CD14-positive monocyte (primary cell): ENCODE results near the gene HCFC2. TPM values are rescaled to one million over a fixed set of nuclear protein-coding genes. Genes with fewer than 3 reads are reported as not detected.
A peak's percentile ranks its signal among the peaks of the same experiment; 100 is the strongest.
"Not testable (repeated sequence)": the region's sequence is repeated elsewhere in the genome, so short reads cannot be mapped to it uniquely, and the experiment has no call there.

Experiments
- DNase-seq, 3 donors: peaks; one replicate each; pipeline ENCODE4 v3.0.0-alpha.2; 2011 to 2022
- H2AFZ ChIP-seq: 2 replicates; pipeline ENCODE4 v1.6.0; 2012; ENCODE audit warnings: mild to moderate bottlenecking, low read depth, low read length, inconsistent platforms; ENCODE audit not compliant: insufficient read depth, poor library complexity, severe bottlenecking
- H3K27ac ChIP-seq, 2 donors: 1 replicate in 1 of 2; 2 replicates in 1 of 2; pipeline ENCODE4 v1.5.1; 2012 to 2013; ENCODE audit warnings: low read length in 2 of 2, control low read depth in 1 of 2, inconsistent platforms in 1 of 2, low read depth in 1 of 2, mild to moderate bottlenecking in 1 of 2
- H3K27me3 ChIP-seq, 2 donors: one replicate each; pipeline versions ENCODE4 v1.6.0 to v1.6.1; 2011 to 2013; ENCODE audit warnings: low read length in 2 of 2; ENCODE audit not compliant: control insufficient read depth in 2 of 2, insufficient read depth in 2 of 2
- H3K36me3 ChIP-seq, 2 donors: replicated peaks in 1 of 2; 1 replicate in 1 of 2; 2 replicates in 1 of 2; pipeline versions ENCODE4 v1.5.1 to v1.6.1; 2012 to 2013; ENCODE audit warnings: low read length in 2 of 2, control low read depth in 1 of 2, inconsistent platforms in 1 of 2, mild to moderate bottlenecking in 1 of 2; ENCODE audit not compliant: insufficient read depth in 2 of 2, control insufficient read depth in 1 of 2
- H3K4me1 ChIP-seq, 2 donors: 1 replicate in 1 of 2; 2 replicates in 1 of 2; pipeline versions ENCODE4 v1.5.1 to v1.6.1; 2012 to 2013; ENCODE audit warnings: low read length in 2 of 2, control low read depth in 1 of 2, inconsistent platforms in 1 of 2, mild to moderate bottlenecking in 1 of 2, moderate library complexity in 1 of 2; ENCODE audit not compliant: insufficient read depth in 2 of 2, control insufficient read depth in 1 of 2
- H3K4me2 ChIP-seq: replicated peaks from 2 replicates; pipeline ENCODE3; 2012; ENCODE audit warnings: low read length, moderate library complexity, mild to moderate bottlenecking; ENCODE audit not compliant: poor library complexity, severe bottlenecking; ENCODE audit errors: extremely low read depth
- H3K4me3 ChIP-seq, 3 experiments: fragments of 200-600 bp in 1 of 3; sonication (generic) in 1 of 3; replicated peaks in 1 of 3; 1 replicate in 2 of 3; 2 replicates in 1 of 3; pipeline ENCODE4 v1.5.1; 2011 to 2013; ENCODE audit warnings: low read length in 3 of 3, mild to moderate bottlenecking in 3 of 3, control low read depth in 2 of 3, low read depth in 2 of 3, inconsistent platforms in 1 of 3, moderate library complexity in 1 of 3
- H3K79me2 ChIP-seq: 2 replicates; pipeline ENCODE4 v1.6.0; 2012; ENCODE audit warnings: mild to moderate bottlenecking, control low read depth, inconsistent platforms, low read length, moderate library complexity; ENCODE audit not compliant: insufficient read depth
- H3K9ac ChIP-seq: 2 replicates; pipeline ENCODE4 v1.6.0; 2017; ENCODE audit warnings: low read length, mild to moderate bottlenecking; ENCODE audit not compliant: insufficient read depth, poor library complexity, severe bottlenecking
- H3K9me3 ChIP-seq, 2 donors: replicated peaks in 1 of 2; 1 replicate in 1 of 2; 2 replicates in 1 of 2; pipeline versions ENCODE4 v1.5.1 to v1.6.1; 2012 to 2013; ENCODE audit warnings: low read length in 2 of 2, control low read depth in 1 of 2; ENCODE audit not compliant: control insufficient read depth in 1 of 2, insufficient read depth in 1 of 2
- H4K20me1 ChIP-seq: 2 replicates; pipeline ENCODE4 v1.6.0; 2012; ENCODE audit warnings: mild to moderate bottlenecking, low read length, control low read depth, moderate library complexity; ENCODE audit not compliant: insufficient read depth
- H3K27ac Mint-ChIP-seq, 7 donors: one replicate each; pipeline ENCODE4 v1.8.0; 2020; ENCODE audit warnings: mild to moderate bottlenecking in 7 of 7, mixed read lengths in 7 of 7, moderate library complexity in 6 of 7, inconsistent platforms in 2 of 7
- H3K27me3 Mint-ChIP-seq, 3 donors: one replicate each; pipeline ENCODE4 v1.8.0; 2021 to 2022; ENCODE audit warnings: low read depth in 3 of 3, mild to moderate bottlenecking in 3 of 3, mixed read lengths in 3 of 3, moderate library complexity in 3 of 3, inconsistent platforms in 1 of 3
- H3K36me3 Mint-ChIP-seq, 2 donors: one replicate each; pipeline ENCODE4 v1.8.0; 2020; ENCODE audit warnings: mixed read lengths in 2 of 2, inconsistent platforms in 1 of 2, mild to moderate bottlenecking in 1 of 2
- H3K4me1 Mint-ChIP-seq: one replicate; pipeline ENCODE4 v1.8.0; 2020; ENCODE audit warnings: mild to moderate bottlenecking, mixed read lengths
- H3K4me3 Mint-ChIP-seq, 2 donors: one replicate each; pipeline ENCODE4 v1.8.0; 2020; ENCODE audit warnings: mild to moderate bottlenecking in 2 of 2, mixed read lengths in 2 of 2, moderate library complexity in 1 of 2
- H3K9me3 Mint-ChIP-seq, 7 donors: one replicate each; pipeline ENCODE4 v1.8.0; 2020 to 2022; ENCODE audit warnings: mixed read lengths in 7 of 7, mild to moderate bottlenecking in 6 of 7, moderate library complexity in 6 of 7, inconsistent platforms in 2 of 7
- WGBS: methylation state at CpG from one replicate; pipeline ENCODE4 v1.1.5; 2013; ENCODE audit warnings: missing lambda C conversion rate; ENCODE audit not compliant: insufficient coverage; 5-methylcytosine and 5-hydroxymethylcytosine counted together
- intact Hi-C, 2 donors: fragments of 100-400 bp; cut with micrococcal nuclease; formaldehyde crosslinking; loops; one replicate each; pipeline versions ENCODE4 v1.15.0 to v1.15.1; 2023
- polyA plus RNA-seq, 3 donors: library from polyadenylated mRNA; depleted of rRNA in 1 of 3; unstranded in 2 of 3; stranded (reverse) in 1 of 3; fragments of 300-500 nt in 2 of 3; fragments of >200 nt in 1 of 3; fragmentation: Illumina TruSeq in 2 of 3; gene quantifications; 1 replicate in 2 of 3; 2 replicates in 1 of 3; pipeline ENCODE4 v1.2.3, GENCODE V29; 2012 to 2021
- TF ChIP-seq, protein P1 (sequence below): fragments of 200-600 bp; IDR thresholded peaks from one replicate; pipeline ENCODE4 v1.8.0; 2022; ENCODE audit warnings: antibody characterized with exemption, mild to moderate bottlenecking

Gene HCFC2
- polyA plus RNA-seq, 3 donors: 3.3 to 8.7 (median 4.3) TPM

DNA sequence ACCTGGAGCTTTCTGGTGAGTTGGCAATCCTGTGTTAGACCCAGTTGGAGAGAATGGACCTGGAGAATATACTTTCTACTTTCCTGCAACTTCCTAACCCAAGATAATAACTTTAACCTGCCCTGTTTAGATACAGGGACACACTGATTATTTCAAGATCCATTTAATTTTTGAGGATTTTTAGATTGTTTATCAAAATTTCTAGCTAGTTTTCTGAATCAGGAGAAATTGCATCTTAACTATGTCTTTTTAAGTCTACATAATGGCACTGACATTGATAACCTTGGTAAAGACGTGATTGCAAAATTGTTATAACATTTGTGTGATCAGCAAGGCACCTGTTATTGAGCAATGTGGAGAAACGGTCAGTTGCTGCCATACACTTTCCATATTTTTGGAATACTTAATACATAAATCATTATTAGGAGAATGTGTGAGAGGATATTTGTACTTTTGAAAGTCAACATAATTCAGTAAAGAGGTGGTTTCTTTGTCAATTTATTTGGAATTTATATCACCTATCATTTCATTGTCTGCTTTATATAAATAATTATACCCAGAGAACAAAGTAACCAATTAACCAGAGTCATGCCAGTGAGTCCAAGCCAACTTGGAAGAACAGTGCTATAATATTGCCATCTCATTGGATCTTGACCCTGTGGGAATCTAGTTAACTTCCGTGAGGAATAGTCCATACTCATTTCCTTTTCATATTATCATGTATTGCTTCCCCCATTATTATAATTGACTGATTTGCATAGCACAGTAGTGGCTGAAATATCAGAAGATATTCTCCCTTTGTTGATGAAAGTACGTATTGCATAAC is 45.3 kb downstream of the HCFC2 start:
- Histone ChIP-seq H3K9me3 (no peaks in the 10 kb centered on the region), H3K27ac (no peak overlapping the region), H2AFZ (no peak overlapping the region), H3K9ac (no peak overlapping the region), H3K4me3 (no peak overlapping the region), H3K36me3 (peaks cover 5 to 32% of the 10 kb centered on the region in 2 donors), H3K79me2 (no peaks in the 10 kb centered on the region), H4K20me1 (peaks cover 3% of the 10 kb centered on the region), H3K4me1 (no peaks in the 10 kb centered on the region), H3K4me2 (no peak overlapping the region), H3K27me3 (no peaks in the 10 kb centered on the region)
- H3K27ac Mint-ChIP-seq: no peak overlapping the region
- peaks cover 10% of the 10 kb centered on the region for H3K4me1 Mint-ChIP-seq
- no peaks in the 10 kb centered on the region for H3K27me3 Mint-ChIP-seq
- no peak overlapping the region for H3K4me3 Mint-ChIP-seq
- intact Hi-C loops: loop anchor here (5.0 to 10.0 kb wide), 4 partner anchors 47 to 337 kb away; partner anchors contain the start of gene HCFC2 (in 1 of the 2)
- H3K9me3 Mint-ChIP-seq: peaks cover 0 to 4% (median 0%) of the 10 kb centered on the region in 7 donors
- WGBS: no CpG with 5 or more reads among the region's 4 CpGs
- no peak for DNase-seq
- peaks cover 17 to 33% of the 10 kb centered on the region in 2 donors for H3K36me3 Mint-ChIP-seq
- TF ChIP-seq, protein P1, sequence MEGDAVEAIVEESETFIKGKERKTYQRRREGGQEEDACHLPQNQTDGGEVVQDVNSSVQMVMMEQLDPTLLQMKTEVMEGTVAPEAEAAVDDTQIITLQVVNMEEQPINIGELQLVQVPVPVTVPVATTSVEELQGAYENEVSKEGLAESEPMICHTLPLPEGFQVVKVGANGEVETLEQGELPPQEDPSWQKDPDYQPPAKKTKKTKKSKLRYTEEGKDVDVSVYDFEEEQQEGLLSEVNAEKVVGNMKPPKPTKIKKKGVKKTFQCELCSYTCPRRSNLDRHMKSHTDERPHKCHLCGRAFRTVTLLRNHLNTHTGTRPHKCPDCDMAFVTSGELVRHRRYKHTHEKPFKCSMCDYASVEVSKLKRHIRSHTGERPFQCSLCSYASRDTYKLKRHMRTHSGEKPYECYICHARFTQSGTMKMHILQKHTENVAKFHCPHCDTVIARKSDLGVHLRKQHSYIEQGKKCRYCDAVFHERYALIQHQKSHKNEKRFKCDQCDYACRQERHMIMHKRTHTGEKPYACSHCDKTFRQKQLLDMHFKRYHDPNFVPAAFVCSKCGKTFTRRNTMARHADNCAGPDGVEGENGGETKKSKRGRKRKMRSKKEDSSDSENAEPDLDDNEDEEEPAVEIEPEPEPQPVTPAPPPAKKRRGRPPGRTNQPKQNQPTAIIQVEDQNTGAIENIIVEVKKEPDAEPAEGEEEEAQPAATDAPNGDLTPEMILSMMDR: peak; percentile 73

- not testable (repeated sequence) for H3K4me3 ChIP-seq, H3K27me3 ChIP-seq, H3K9ac ChIP-seq, DNase-seq, H3K9me3 ChIP-seq, H2AFZ ChIP-seq, H3K4me2 ChIP-seq, H3K27me3 Mint-ChIP-seq, H3K4me1 Mint-ChIP-seq, H3K27ac ChIP-seq, H4K20me1 ChIP-seq, H3K79me2 ChIP-seq, H3K4me3 Mint-ChIP-seq, H3K27ac Mint-ChIP-seq, H3K9me3 Mint-ChIP-seq, H3K4me1 ChIP-seq
- 95% methylated on average over 12 of the region's 14 CpGs for WGBS
- H3K36me3 ChIP-seq: peaks cover 40 to 62% of the 10 kb centered on the region in 2 donors
- intact Hi-C loops: loop anchor here (5.0 kb wide), 2 partner anchors 233 to 343 kb away; no protein-coding TSS in a partner anchor
- peaks cover 30 to 45% of the 10 kb centered on the region in 2 donors for H3K36me3 Mint-ChIP-seq
These were observed 50.7 kb downstream of the HCFC2 start for GRCh38 chr12:104114834-104115586.
